Stomach (tissue), 9 donors: ENCODE measurements around the gene ATP2B3. TPM values are rescaled to one million over a fixed set of nuclear protein-coding genes. Genes with fewer than 3 reads are reported as not detected.

Experiments used
- DNase-seq, 2 donors: peaks; one replicate each; pipeline versions ENCODE4 v3.0.0 to v3.0.0-alpha.2; 2013 to 2019
- H3K27ac ChIP-seq, 5 donors: fragments of 200-600 bp in 4 of 5; sonication (generic) in 4 of 5; one replicate each; pipeline ENCODE4 v1.5.1; 2013 to 2019; ENCODE audit warnings: mild to moderate bottlenecking in 1 of 5, moderate library complexity in 1 of 5
- H3K27me3 ChIP-seq, 3 donors: fragments of 200-600 bp; sonication (generic); one replicate each; pipeline ENCODE4 v1.5.1; 2017 to 2019; ENCODE audit warnings: mixed run types in 1 of 3
- H3K36me3 ChIP-seq, 4 donors: fragments of 200-600 bp; sonication (generic); 1 replicate in 3 of 4; 2 replicates in 1 of 4; pipeline ENCODE4 v1.5.1; 2016 to 2019
- H3K4me1 ChIP-seq, 4 donors: fragments of 200-600 bp; sonication (generic); one replicate each; pipeline ENCODE4 v1.5.1; 2016 to 2019
- H3K4me3 ChIP-seq, 4 donors: fragments of 200-600 bp; sonication (generic) in 3 of 4; one replicate each; pipeline ENCODE4 v1.5.1; 2016 to 2019; ENCODE audit warnings: mild to moderate bottlenecking in 1 of 4
- H3K9me3 ChIP-seq, 4 donors: fragments of 200-600 bp; sonication (generic); one replicate each; pipeline ENCODE4 v1.5.1; 2016 to 2019
- CTCF ChIP-seq, 7 experiments: fragments of 450-650 bp in 4 of 7; fragments of 200-600 bp in 3 of 7; sonication (generic) in 3 of 7; IDR thresholded peaks; one replicate each; pipeline ENCODE4 v1.5.1; 2016 to 2019; ENCODE audit warnings: antibody characterized with exemption in 7 of 7, control low read depth in 2 of 7, mild to moderate bottlenecking in 1 of 7
- EP300 ChIP-seq: sonication (generic); formaldehyde crosslinking; IDR thresholded peaks from one replicate; pipeline ENCODE4 v1.6.1; 2017; ENCODE audit warnings: antibody characterized with exemption
- POLR2A ChIP-seq, 4 donors: fragments of 450-650 bp; IDR thresholded peaks; one replicate each; pipeline ENCODE4 v1.6.1; 2016; ENCODE audit warnings: antibody characterized with exemption in 4 of 4, control low read depth in 2 of 4, mild to moderate bottlenecking in 1 of 4, moderate library complexity in 1 of 4
- POLR2AphosphoS5 ChIP-seq, 3 donors: sonication (generic); formaldehyde crosslinking; IDR thresholded peaks; one replicate each; pipeline ENCODE4 v1.6.1; 2016; ENCODE audit warnings: antibody characterized with exemption in 3 of 3
- WGBS, 5 donors: extraction: QIAGEN DNeasy Blood & Tissue Kit in 3 of 5; methylation state at CpG; one replicate each; pipeline versions ENCODE4 v1.1.5 to v1.1.7; 2013 to 2018; 5-methylcytosine and 5-hydroxymethylcytosine counted together
- intact Hi-C: fragments of 100-400 bp; cut with DNase I; formaldehyde crosslinking; loops from one replicate; pipeline ENCODE4 v1.15.1; 2023; ENCODE audit warnings: low total_unique reads
- polyA plus RNA-seq, 3 donors: library from polyadenylated mRNA; stranded (reverse); fragments of 200-250 nt; gene quantifications; one replicate each; pipeline ENCODE4 v1.2.3, GENCODE V29; 2013
- total RNA-seq, 5 donors: library from RNA; depleted of rRNA; stranded (reverse); fragments of >200 nt; gene quantifications; one replicate each; pipeline versions ENCODE4 v1.1.0 to v1.2.3, GENCODE V29; 2014 to 2016
- donor health status: healthy with polysubstance abuse.
- donor health status: Bipolar disorder and iron deficiency.
- donor health status: healthy.

Gene ATP2B3
- total and polyA plus RNA-seq, 8 donors = 0.03 to 0.55 TPM; not detected in 6

DNA sequence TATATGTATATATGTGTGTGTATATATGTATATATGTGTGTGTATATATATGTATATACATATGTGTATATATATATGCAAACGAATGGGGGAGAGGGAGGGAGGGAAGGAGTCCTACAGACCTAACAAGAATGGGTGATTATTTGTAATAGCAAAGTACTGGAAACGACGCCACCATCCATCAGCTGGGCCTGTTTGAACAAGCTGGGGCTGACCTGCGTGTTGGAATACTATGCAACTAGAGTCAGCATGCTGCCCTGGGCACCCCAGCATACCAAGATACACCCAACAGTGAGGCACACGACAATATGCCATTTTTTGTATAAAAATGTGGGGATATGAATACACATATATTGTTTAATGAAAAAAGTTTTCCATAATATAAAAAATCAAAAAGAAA, 103.1 kb downstream of the ATP2B3 start:
- no peak for TF ChIP-seq POLR2A (IDR thresholded peaks at IDR 0.05)
- TF ChIP-seq POLR2AphosphoS5 (IDR thresholded peaks at IDR 0.05) = no peak
- TF ChIP-seq CTCF (IDR thresholded peaks at IDR 0.05) = no peak
- TF ChIP-seq EP300 = no peak
- WGBS, 5 donors = 63 to 85% (median 77%) methylated on average over 5 of the region's 5 CpGs
- Histone ChIP-seq H3K27ac (no peak overlapping the region), H3K9me3 (no peaks in the 10 kb centered on the region), H3K36me3 (no peaks in the 10 kb centered on the region), H3K4me3 (no peak overlapping the region), H3K27me3 (peaks cover 0 to 33% (median 30%) of the 10 kb centered on the region in 3 donors), H3K4me1 (no peaks in the 10 kb centered on the region)
- no peak for DNase-seq
- intact Hi-C loops = no loop called here

- H3K36me3 ChIP-seq = no peaks in the 10 kb centered on the region
- 86 to 91% (median 88%) methylated on average over 27 of the region's 27 CpGs for WGBS, 5 donors
- H3K9me3 ChIP-seq = no peaks in the 10 kb centered on the region
- no peak overlapping the region for H3K27ac ChIP-seq
- DNase-seq = no peak
- intact Hi-C loops = no loop called here
- no peaks in the 10 kb centered on the region for H3K4me1 ChIP-seq
- TF ChIP-seq CTCF (IDR thresholded peaks at IDR 0.05) = no peak
- no peak for TF ChIP-seq POLR2AphosphoS5 (IDR thresholded peaks at IDR 0.05)
- TF ChIP-seq EP300 = no peak
- TF ChIP-seq POLR2A (IDR thresholded peaks at IDR 0.05) = no peak
- H3K27me3 ChIP-seq = peaks cover 0 to 30% (median 29%) of the 10 kb centered on the region in 3 donors
- H3K4me3 ChIP-seq = no peak overlapping the region
These were observed 104.6 kb downstream of the ATP2B3 start for GRCh38 chrX:153621949-153622598.

DNA sequence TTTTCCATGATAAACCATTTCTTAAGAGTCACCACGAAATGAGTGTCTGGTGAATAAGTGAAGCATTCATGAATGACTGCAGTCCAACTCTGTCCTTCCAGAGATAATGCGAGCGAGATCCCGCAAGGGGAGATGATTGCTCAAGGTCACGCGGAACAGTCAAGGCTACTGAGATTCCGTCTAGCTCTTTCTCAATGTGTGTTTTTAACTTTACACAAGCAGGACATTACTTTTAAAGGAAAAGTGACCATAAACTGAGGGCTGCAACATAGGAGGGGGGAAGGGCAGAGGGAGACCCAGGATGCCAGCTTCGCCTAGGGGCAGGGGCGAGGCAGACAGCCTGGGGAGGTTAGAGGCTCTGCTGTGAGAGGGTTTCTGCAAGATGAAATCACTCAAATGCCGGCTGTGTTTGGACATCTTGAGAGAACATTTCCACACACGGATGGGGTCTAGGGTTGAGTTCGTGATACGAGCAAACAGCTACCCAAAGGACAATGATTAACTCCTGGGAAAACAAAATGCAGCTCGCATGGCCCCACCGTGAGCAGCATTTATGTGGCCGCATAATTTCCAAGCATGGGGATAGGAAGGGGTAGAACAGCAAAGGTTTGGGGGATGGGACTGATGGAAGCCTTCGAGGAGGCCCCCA, 105.3 kb downstream of the ATP2B3 start:
- Histone ChIP-seq H3K9me3 (no peaks in the 10 kb centered on the region), H3K4me3 (no peak overlapping the region), H3K27me3 (peaks cover 0 to 28% (median 26%) of the 10 kb centered on the region in 3 donors), H3K36me3 (no peaks in the 10 kb centered on the region), H3K4me1 (no peaks in the 10 kb centered on the region), H3K27ac (no peak overlapping the region)
- no peak for DNase-seq
- WGBS, 5 donors = 30 to 70% (median 41%) methylated on average over 15 to 17 of the region's 17 CpGs
- intact Hi-C loops = no loop called here
- TF ChIP-seq POLR2AphosphoS5 (IDR thresholded peaks at IDR 0.05) (no peak), POLR2A (IDR thresholded peaks at IDR 0.05) (no peak), EP300 (no peak), CTCF (IDR thresholded peaks at IDR 0.05) (no peak)

DNA sequence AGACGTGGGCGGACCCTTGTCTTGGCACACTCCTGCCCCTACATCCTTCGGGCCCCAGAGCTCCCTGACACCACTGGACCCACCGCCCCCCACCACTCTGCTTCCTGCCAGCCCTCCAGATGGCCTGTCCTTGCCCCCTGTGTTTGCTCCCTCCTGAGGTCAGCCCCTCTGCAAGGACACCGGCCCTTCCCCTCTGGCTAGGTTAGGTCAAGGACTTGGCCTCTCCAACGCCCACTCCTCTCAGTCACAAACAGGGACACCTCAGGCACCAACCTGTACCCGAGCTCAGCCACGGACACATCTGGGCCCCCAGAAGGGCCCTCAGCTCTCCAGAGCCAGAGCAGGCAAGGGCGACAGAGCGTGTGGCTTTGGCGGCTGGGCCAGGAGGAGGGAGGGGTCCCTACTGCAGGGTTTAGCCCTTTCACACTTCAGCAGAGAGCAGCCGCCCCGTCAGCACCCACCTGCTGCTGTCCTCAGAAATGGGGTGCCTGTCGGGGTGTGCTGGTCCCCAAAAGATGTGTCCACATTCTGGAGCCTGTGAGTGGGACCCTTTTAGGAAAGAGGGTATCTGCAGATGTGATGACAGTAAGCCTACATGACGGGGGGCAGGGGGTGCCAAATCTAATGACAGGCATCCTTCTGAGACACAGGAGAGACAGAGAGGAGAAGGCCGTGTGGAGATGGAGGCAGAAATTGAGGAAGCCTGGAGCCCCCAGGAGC, 106.0 kb downstream of the ATP2B3 start:
- Histone ChIP-seq H3K4me3 (no peak overlapping the region), H3K9me3 (no peaks in the 10 kb centered on the region), H3K4me1 (no peaks in the 10 kb centered on the region), H3K27ac (no peak overlapping the region), H3K36me3 (no peaks in the 10 kb centered on the region), H3K27me3 (peaks cover 0 to 28% (median 26%) of the 10 kb centered on the region in 3 donors)
- no peak for DNase-seq
- TF ChIP-seq POLR2A (IDR thresholded peaks at IDR 0.05) (no peak), EP300 (no peak), POLR2AphosphoS5 (IDR thresholded peaks at IDR 0.05) (no peak), CTCF (IDR thresholded peaks at IDR 0.05) (no peak)
- intact Hi-C loops = no loop called here
- 69 to 77% (median 72%) methylated on average over 8 to 16 of the region's 16 CpGs for whole genome bisulfite sequencing, 5 donors
